Measurements from ENCODE around the gene VSTM2B. TPM values are rescaled to one million over a fixed set of nuclear protein-coding genes. Genes with fewer than 3 reads are reported as not detected.

The VSTM2B gene
- total RNA-seq, 1 experiment from 2014 or later: 0.31 TPM

GRCh38 chr19:29543381-29543780, 17.6 kb downstream of the VSTM2B start:
- DNase-seq: no peak
- Histone ChIP-seq H4K91ac (ENCODE audit: insufficient read length, low read depth, low read length) (no peak overlapping the region), H3K79me2 (ENCODE audit: insufficient read depth, low read length) (no peaks in the 10 kb centered on the region), H3K23ac (ENCODE audit: insufficient read length, low read depth, low read length) (no peak overlapping the region), H2BK15ac (ENCODE audit: low read depth, low read length) (no peak overlapping the region), H3K27ac (ENCODE audit: insufficient read length, low read depth, low read length) (no peak overlapping the region), H4K20me1 (ENCODE audit: control insufficient read depth, insufficient read depth, insufficient read length) (peaks cover 2% of the 10 kb centered on the region), H2BK5ac (ENCODE audit: insufficient read length, low read length) (no peak overlapping the region), H2BK120ac (ENCODE audit: low read depth, low read length, poor library complexity, severe bottlenecking) (no peak overlapping the region), H3K4ac (ENCODE audit: low read depth, low read length) (no peak overlapping the region), H2BK20ac (ENCODE audit: low read depth, low read length, poor library complexity, severe bottlenecking) (no peak overlapping the region), H3K4me2 (ENCODE audit: insufficient read depth, insufficient read length, low read length) (no peak overlapping the region), H3K14ac (ENCODE audit: insufficient read depth, low read length) (no peak overlapping the region), H3K9ac (ENCODE audit: extremely low read depth, insufficient read length, low read length) (no peak overlapping the region), H3K4me1 (ENCODE audit: insufficient read depth, low read length) (no peaks in the 10 kb centered on the region), H3K56ac (ENCODE audit: insufficient read length, low read depth, low read length) (no peak overlapping the region), H3K9me3 (ENCODE audit: control insufficient read depth, low read depth, low read length) (no peaks in the 10 kb centered on the region), H3K18ac (ENCODE audit: insufficient read length, low read depth, low read length) (no peak overlapping the region), H4K8ac (replicated peaks; ENCODE audit: insufficient read length, low read depth, low read length) (no peak overlapping the region), H2AK5ac (ENCODE audit: insufficient read length, low read length) (no peak overlapping the region), H3K79me1 (ENCODE audit: insufficient read depth, low read depth, low read length, poor library complexity, severe bottlenecking) (no peaks in the 10 kb centered on the region), H2BK12ac (ENCODE audit: insufficient read length, low read depth, low read length) (no peak overlapping the region), H4K5ac (ENCODE audit: insufficient read length, low read depth, low read length) (no peak overlapping the region), H3T11ph (ENCODE audit: low read length) (no peak overlapping the region), H3K27me3 (ENCODE audit: insufficient read depth, low read length) (no peaks in the 10 kb centered on the region; the same call in 1 of the 2 replicates), H2AFZ (ENCODE audit: low read length) (no peak overlapping the region), H3K23me2 (ENCODE audit: insufficient read length, low read depth, low read length, poor library complexity, severe bottlenecking) (no peaks in the 10 kb centered on the region)
- Mint-ChIP-seq H3K9me3 (0 out of 5 replicates have a peak, but pooled peaks cover 2 to 3% of the 10 kb centered on the region in 2 experiments), H3K4me3 (no peak overlapping the region), H3K27me3 (ENCODE audit: low read depth) (peaks cover 20% of the 10 kb centered on the region), H3K4me1 (peaks cover 3 to 12% of the 10 kb centered on the region in 2 experiments; a peak in 2 of 4 replicates), H3K36me3 (ENCODE audit: insufficient read depth in 1 of 3, low read depth in 3 of 3) (no peaks in the 10 kb centered on the region), H3K27ac (no peak overlapping the region)
- WGBS (ENCODE audit: extremely low coverage, insufficient read length, low lambda C conversion rate): no CpG with 5 or more reads among the region's 2 CpGs
- no peak for TF ChIP-seq CTCF (conservative IDR thresholded peaks at IDR 0.05)
